ENCODE results near the gene BRD1. TPM values are rescaled to one million over a fixed set of nuclear protein-coding genes. Genes with fewer than 3 reads are reported as not detected.

Gene BRD1
- total and polyA plus RNA-seq, 9 of the 15 experiments (the other 6 are each of a cell fraction or from before 2014, with no cell fraction given): 0.42 to 17.6 (median 5.5) TPM

- no peak overlapping the region for H3K27ac ChIP-seq (ENCODE audit: extremely low read depth, low read depth, low read length)
- H3K4me2 ChIP-seq (ENCODE audit: insufficient read depth, low read length): no peak overlapping the region
- H3K79me2 ChIP-seq (ENCODE audit: control insufficient read depth, insufficient read depth, low read length): peaks cover 19% of the 10 kb centered on the region
- WGBS (ENCODE audit: insufficient coverage, low coverage, missing lambda C conversion rate): 88% methylated on average over 12 of the region's 19 CpGs
- no peak overlapping the region for H2AFZ ChIP-seq (ENCODE audit: low read depth, low read length)
- TF ChIP-seq ZKSCAN1 (IDR thresholded peaks at IDR 0.05; ENCODE audit: low read depth, low read length): no peak
- TF ChIP-seq NUFIP1 (IDR thresholded peaks at IDR 0.05; ENCODE audit: partially characterized antibody): no peak
- TF ChIP-seq KAT7 (CRISPR knock-in tag; IDR thresholded peaks at IDR 0.05; ENCODE audit: borderline replicate concordance): no peak
- no peak for TF ChIP-seq SUPT5H (IDR thresholded peaks at IDR 0.05)
- no peak for TF ChIP-seq ZSCAN29 (IDR thresholded peaks at IDR 0.05)
- no peak for TF ChIP-seq HNRNPLL (IDR thresholded peaks at IDR 0.05; ENCODE audit: low read depth, low read length, poor library complexity, severe bottlenecking)
- no peak for TF ChIP-seq MTA2 (IDR thresholded peaks at IDR 0.05; ENCODE audit: low read depth)
- no peak for TF ChIP-seq SAFB2 (IDR thresholded peaks at IDR 0.05; ENCODE audit: borderline replicate concordance, low read depth, low read length, severe bottlenecking)
- no peak for TF ChIP-seq FOXK1 (CRISPR knock-in tag; IDR thresholded peaks at IDR 0.05; ENCODE audit: borderline replicate concordance)
- no peak for TF ChIP-seq HDAC3 (IDR thresholded peaks at IDR 0.05; ENCODE audit: borderline replicate concordance, partially characterized antibody)
- no peak for TF ChIP-seq ELF4 (CRISPR knock-in tag; IDR thresholded peaks at IDR 0.05)
- no peak for TF ChIP-seq BCLAF1 (IDR thresholded peaks at IDR 0.05; ENCODE audit: borderline replicate concordance in 1 of 2, control insufficient read depth in 1 of 2, low read depth in 2 of 2, low read length in 1 of 2)
- ATAC-seq (no peak), FAIRE-seq (no peak), DNase-seq (ENCODE audit: extremely low read depth in 1 of 4, low spot score in 3 of 4) (no peak)
- peaks cover 0 to 30% of the 10 kb centered on the region in 2 experiments; a peak in 2 of 5 replicates for H3K4me1 ChIP-seq (replicated peaks in 1 of 2; ENCODE audit: control insufficient read depth in 2 of 2, insufficient read depth in 2 of 2, low read length in 2 of 2)
- peaks cover 7% of the 10 kb centered on the region; the same call in 1 of the 2 replicates for H4K20me1 ChIP-seq (replicated peaks; ENCODE audit: control insufficient read depth, insufficient read depth, low read length)
- ChIA-PET CTCF (ENCODE audit: low intra/inter-chr PET ratio) (no interaction called here), POLR2A (no interaction called here)
- H3K36me3 ChIP-seq (ENCODE audit: control insufficient read depth, insufficient read depth, low read length): peaks cover 45% of the 10 kb centered on the region; the same call in 2 of the 3 replicates
- H3K9ac ChIP-seq (ENCODE audit: insufficient read depth in 1 of 2, low read depth in 2 of 2, low read length in 2 of 2): no peak overlapping the region
- no peak overlapping the region for H3K4me3 ChIP-seq
- in situ Hi-C loops (cut with MboI) (no loop called here), intact Hi-C loops (cut with micrococcal nuclease) (no loop called here)
- no peaks in the 10 kb centered on the region for H3K27me3 ChIP-seq (ENCODE audit: control insufficient read depth in 2 of 2, insufficient read depth in 2 of 2, low read length in 2 of 2)
- no TSS peak for BruUV-seq (replicated peaks)
- no peaks in the 10 kb centered on the region for H3K9me3 ChIP-seq (replicated peaks; ENCODE audit: control insufficient read depth, insufficient read depth, low read depth, low read length)
- H3K9me1 ChIP-seq (ENCODE audit: control insufficient read depth, insufficient read depth, low read length): no peaks in the 10 kb centered on the region
Observed at GRCh38 chr22:49780698-49781288, 46.9 kb downstream of the BRD1 start.

Measured in K562 (cell line).